Measurements from ENCODE around the gene RNF135.

- TF ChIP-seq EZH2 (IDR thresholded peaks at IDR 0.05) = no peak
- no peak for TF ChIP-seq CTCF (IDR thresholded peaks at IDR 0.05)
Observed at GRCh38 chr17:31013844-31014243, 43.0 kb downstream of the RNF135 start.

Measured in neural progenitor cell (in vitro differentiated cells).